Measurements from ENCODE around the gene FNTB. TPM values are rescaled to one million over a fixed set of nuclear protein-coding genes. Genes with fewer than 3 reads are reported as not detected.

FNTB gene
- total RNA-seq, 1 donor from 2014 or later: 5.3 TPM

DNA sequence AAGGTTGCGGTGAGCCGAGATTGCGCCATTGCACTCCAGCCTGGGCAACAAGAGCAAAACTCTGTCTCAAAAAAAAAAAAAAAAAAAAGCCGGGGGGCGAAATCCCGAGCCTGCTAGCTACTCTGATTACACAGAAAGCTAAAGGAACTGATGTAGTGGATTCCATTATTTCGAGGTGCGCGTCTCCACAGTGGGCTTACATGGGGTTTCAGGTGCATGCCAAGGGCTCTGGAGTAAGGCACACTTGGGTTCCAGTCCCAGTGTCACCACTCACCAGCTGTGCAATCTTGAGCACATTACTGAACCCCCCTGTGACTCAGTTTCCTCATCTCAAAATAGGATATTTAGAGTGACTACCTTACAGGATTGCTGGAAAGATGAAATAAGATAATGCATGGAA, 12.9 kb upstream of the FNTB start:
- no peak for DNase-seq (ENCODE audit: low spot score in 2 of 2)
- FAIRE-seq: no peak

DNA sequence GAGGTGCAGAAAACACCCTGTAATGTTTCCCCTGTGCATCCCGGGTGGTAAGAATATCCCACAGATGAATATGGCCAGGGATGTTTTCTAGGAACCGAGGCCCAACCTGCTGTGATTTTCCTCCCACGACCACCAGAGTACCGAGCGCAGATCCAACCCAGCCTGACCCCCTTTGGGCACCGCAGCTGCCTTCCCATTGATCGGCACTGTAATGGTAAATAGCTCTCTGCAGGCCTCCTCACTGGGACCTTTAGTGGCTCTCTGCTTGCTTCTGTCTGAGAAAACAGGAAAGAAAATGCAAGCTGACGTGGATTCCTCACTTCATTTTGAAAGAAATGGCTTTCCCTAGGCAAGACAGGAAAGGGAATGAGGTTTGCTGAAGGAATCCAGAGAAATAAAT, 12.1 kb upstream of the FNTB start:
- no peak for DNase-seq (ENCODE audit: low spot score in 2 of 2)
- no peak for FAIRE-seq

DNA sequence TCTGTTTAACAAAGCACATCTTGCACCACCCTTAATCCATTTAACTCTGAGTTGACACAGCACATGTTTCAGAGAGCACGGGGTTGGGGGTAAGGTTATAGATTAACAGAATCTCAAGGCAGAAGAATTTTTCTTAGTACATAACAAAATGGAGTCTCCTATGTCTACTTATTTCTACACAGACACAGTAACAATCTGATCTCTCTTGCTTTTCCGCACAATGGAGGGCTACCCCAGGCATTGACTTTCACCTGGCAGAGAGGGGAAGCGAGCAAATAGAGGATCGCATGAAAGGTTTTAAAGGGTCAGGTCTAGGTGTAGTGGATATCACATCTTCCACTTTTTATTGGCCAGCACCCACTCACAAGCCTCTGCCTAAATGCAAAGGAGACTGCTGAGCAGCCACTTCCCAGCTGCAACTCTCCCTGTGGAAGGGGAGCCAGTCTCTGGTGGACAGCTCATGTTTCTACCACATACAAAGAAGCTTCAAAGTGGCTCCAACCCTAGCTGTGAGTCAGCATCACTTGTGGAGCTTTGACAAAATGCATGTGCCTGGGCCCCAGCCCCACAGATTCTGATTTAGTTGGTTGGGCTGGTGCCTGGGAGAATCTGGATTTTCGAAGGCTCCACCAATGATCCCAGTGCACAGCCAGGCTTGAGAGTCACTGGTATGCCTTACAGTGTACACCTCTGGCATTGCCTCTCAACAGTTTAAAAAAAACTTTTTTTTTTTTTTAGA, 7.2 kb upstream of the FNTB start:
- DNase-seq (ENCODE audit: low spot score in 2 of 2) (no peak), FAIRE-seq (no peak)

DNA sequence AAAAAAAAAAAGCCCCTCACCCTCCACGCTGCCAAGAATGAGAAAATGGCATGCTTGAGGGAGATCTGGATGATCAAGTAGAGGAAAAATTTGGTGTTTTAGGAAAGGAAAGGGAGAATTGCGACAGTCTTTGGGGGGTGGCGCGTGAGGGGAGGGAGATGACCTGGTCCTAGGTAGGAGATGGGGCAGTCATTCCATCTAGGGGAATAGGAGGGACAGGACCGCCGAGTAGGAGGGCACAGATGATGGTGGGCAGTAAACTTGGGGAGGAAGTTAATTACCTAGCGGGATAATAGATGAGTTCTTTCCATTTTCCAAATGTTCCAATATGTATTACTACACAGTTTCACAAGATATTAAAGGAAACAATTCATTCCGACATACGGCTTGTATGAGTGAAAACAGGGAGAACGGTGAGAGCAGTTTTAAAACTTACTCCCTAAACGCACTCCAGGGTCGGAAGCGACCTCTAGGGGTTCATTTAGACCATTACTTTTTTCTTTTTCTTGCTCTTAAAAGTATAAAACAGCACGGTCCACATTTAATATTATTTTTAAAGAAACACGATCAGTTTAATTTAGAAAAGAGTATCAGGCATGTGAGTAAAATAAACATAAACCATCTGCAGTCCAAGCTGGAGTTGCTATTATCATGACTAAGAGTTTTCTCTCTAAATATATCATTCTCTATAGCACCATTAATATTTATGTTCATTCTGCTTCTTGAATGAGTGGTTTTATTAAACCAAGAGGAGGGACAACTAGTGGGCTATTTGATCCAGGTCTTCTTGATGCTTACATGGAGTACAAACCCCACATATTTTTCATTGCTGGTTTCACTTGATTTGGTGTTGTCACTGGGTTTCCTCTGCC, 3.0 kb upstream of the FNTB start:
- FAIRE-seq (no peak), DNase-seq (ENCODE audit: low spot score in 2 of 2) (no peak)

DNA sequence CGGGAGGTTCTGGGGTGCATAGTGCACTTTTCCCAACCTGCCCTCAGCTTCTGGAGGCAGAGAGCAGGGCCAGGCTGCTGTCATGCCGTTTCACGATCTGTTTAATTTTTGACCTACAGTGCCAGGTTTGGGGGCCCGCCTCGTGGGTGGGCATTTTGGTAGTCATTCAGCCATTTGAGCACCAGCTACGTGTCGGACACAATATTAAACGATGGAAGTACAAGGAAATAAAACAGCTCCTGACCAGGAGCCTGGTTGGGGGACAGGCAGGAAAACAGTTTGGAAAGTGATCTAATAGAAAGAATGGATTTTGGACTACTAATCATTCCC, 708 bp downstream of the FNTB start:
- FAIRE-seq (no peak), DNase-seq (ENCODE audit: low spot score in 2 of 2) (no peak)

DNA sequence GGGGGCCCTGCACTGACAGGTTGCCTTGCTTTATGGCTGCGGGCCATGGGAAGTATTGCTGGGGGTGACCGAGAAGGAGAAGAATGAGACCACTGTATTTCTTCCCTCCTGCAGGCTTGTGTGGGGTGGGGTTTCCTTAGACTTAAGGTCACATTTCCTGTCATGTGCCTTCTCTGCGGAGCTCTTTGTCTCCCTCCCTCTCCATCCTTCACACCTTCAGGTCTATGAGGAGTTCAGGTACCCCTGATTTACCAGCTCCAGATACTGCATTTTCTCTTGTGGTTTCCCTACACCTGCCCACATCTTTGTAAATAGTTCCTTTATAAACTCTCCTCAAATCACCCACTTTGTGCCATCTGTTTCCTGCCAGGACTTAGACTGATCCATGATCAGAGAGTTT, 3.6 kb downstream of the FNTB start:
- DNase-seq (ENCODE audit: low spot score in 2 of 2) (no peak), FAIRE-seq (no peak)

DNA sequence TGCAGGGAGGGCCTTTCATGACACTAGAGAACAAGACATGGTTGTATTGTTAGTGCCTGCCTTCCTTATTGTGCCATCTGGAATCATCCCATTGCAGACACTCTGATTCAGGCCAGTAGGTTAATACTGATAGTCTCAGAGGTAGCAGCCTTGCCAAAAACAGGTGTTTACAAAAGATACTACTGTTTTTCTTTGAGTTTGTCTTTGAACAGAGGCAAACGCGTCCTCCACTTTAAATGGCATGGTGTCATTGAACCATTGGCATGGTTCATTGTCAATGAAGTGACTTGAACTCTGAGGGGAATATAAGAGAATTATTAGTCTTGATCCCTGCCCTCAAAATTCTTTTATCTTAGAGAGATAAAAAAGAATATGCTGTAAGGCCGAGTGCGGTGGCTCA, 4.2 kb downstream of the FNTB start:
- FAIRE-seq: no peak
- no peak for DNase-seq (ENCODE audit: low spot score in 2 of 2)

DNA sequence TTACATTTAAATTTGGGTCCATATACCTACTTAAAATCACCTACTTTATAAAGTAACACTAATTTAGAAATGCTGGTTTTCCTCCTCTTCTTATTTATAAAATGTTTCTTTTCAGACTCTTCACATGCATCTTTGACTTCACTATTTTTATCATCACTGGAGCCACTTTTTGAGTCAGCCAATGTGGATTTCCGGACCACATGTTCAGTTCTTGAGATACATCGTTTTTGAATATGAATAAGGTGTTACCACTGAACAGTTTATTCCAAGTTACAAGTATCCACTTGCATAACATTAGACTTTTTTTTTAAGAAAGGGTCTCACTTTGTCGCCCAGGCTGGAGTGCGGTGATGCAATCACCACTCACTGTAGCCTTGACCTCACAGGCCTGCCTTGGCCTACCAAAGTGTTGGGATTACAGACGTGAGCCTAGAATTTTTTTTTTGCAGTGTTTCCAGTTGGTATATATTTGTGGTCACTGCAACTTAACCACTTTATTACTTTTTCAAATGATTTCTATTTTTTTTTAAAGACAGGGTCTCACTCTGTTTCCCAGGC, 5.7 kb downstream of the FNTB start:
- FAIRE-seq (no peak), DNase-seq (ENCODE audit: low spot score in 2 of 2) (no peak)

DNA sequence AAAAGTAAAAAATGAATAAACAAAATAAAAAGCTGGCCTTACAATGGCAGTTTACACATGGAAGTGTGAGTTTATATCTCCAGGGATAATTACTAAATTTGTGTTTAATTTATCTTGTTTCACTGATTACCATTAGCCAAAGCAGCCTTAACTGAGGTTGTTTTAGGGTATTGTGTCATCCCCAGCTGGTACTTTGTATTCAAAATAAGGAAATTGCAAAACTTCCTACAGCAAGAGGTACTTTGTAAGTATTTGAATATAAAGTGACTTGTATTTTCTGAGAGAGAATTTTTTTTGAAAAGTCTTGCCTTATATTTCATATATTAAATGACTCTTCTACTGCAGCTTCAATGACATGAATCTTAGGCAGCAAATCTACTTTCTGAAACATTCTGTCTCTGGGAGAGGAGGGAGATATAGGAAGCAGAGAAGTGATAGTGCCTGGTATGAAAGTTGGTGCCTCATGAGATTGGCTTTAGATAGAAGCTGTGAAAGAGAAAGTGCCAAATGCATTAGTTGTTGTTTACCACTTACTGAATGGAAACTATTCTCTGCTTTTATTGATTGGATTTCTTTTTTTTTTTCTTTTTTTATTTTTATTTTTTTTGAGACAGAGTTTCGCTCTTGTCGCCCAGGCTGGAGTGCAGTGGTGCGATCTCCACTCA, 6.7 kb downstream of the FNTB start:
- DNase-seq (ENCODE audit: low spot score in 2 of 2): no peak
- no peak for FAIRE-seq

DNA sequence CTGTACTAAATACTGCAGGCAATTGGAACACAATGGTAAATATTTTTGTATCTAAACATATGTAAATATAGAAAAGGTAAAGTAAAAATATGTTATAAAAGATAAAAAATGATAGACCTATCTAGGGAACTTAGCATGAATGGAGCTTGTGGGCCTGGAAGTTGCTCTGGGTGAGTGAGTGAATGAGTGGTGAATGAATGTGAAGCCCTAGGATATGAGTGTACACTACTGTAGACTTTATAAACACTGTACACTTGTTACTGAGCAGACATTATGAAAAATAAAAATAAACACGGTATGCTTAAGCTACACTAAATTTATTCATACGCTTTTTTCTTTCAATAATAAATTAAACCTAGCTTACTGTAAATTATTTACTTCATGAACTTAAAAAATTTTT, 7.8 kb downstream of the FNTB start:
- FAIRE-seq (no peak), DNase-seq (ENCODE audit: low spot score in 2 of 2) (no peak)

DNA sequence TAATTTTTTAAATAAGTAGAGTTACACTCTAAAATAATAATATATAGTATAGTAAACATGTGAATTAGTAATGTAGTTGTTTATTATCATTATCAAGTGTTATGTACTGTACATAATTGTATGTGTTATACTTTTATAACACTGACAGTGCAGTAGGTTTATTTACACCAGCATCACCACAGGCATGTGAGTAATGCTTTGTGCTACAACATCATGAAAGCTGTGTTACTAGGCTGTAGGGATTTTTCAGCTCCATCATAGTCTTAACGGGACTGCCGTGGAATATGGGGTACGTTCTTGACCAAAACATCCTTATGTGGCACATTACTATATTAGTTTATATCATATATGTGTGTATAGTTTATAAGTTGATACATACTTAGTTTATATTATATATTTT, 8.6 kb downstream of the FNTB start:
- DNase-seq (ENCODE audit: low spot score in 2 of 2) (no peak), FAIRE-seq (no peak)

DNA sequence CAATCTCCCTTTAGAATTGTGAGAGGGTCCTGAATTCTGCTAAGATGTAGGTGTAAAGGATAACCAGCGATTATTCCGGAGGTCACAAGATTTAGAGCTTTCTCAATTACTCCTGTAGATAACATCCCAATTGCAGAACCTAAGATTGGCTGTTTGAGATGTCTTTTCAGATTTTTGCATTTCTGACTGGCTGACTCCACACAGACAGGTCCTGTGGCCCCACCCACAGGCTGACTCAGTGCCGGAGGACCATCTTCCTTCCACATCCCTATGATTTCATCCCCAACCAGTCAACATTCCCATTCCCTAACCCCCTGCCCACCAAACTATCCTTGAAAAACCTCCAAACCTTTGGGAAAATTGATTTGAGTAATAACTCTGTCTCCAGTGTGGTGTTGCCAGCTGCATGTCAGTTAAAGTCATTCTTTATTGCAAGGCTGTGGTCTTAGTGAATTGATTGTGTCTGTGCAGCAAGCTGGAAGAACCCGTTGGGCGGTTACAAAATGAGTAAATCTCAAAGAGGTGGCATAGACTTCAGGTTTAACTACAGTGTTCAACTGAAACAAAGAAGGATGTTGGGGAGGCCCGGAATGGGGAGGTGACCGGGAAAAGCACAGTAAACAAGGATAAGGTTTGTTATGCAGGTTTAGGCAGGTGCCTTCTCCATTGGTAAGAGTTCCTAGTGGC, 10.6 kb downstream of the FNTB start:
- FAIRE-seq: no peak
- no peak for DNase-seq (ENCODE audit: low spot score in 2 of 2)

DNA sequence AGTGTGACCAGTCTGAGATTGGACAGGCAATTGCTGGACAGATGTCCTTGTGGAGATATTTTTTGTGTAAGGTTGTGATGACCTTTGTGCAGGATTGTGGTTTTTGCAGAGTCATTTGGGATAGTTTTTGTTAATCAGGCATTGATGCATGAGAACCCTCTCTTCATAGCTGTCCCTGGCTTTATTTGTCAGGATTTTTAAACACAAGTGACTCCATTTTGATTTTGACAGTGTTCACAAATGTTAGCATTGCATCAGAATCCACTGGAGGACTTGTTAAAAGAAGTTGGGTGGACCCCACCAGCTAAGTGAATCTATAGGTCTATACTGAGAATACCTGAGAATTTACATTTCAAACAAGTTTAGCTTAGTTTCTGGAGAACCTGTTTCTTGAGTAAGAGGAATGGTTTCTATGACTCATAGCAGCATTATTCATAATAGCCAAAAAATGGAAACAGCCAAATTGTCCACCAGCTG, 11.8 kb downstream of the FNTB start:
- FAIRE-seq: no peak
- DNase-seq (ENCODE audit: low spot score in 2 of 2): no peak

DNA sequence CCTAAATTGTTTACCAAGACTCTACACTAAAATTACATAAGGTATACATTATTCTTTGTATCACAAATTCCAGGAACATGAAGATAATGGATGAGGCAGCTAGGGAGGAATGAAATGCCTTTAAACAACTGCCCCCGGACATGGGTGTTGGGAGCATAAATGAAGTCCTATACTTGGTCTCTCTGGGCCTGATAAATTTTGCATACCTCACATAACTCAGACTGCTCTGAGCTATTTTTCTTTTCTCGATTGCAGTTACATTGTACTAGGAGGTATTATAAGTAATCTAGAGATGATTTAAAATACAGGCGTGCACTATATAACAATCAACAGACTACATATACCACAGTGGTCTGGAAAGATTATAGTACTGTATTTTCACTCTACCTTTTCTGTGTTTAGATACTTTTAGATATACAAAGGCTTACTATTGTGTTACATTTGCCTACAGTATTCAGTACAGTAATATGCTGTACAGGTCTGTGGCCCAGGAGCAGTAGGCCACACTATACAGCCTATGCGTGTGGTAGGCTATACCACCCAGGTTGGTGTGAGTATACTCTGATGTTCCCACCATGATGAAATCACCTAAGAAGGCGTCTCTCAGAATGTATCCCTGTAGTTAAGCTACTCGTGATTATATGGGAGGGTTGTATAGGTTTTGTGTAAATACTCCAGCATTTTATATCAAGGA, 14.3 kb downstream of the FNTB start:
- DNase-seq (ENCODE audit: low spot score in 2 of 2): no peak
- FAIRE-seq: no peak

DNA sequence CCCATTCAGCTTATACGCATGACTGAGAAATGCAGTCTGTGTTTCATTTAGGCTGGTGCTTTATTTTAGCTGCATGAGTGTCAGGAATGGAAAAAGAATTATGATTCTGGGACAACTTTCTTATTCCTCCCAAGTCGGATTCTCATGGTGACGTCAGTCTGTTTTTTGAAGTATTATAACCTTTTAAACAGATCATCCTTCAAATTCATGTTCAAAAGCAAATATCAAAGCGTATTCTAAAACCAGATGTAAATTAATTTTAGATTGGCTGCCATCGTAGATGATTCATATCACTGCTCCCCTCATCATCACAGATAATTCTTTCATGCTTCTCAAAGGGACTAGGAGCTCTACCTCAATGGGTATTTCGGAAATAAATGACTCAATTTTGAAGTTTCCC, 15.0 kb downstream of the FNTB start:
- FAIRE-seq (no peak), DNase-seq (ENCODE audit: low spot score in 2 of 2) (no peak)

DNA sequence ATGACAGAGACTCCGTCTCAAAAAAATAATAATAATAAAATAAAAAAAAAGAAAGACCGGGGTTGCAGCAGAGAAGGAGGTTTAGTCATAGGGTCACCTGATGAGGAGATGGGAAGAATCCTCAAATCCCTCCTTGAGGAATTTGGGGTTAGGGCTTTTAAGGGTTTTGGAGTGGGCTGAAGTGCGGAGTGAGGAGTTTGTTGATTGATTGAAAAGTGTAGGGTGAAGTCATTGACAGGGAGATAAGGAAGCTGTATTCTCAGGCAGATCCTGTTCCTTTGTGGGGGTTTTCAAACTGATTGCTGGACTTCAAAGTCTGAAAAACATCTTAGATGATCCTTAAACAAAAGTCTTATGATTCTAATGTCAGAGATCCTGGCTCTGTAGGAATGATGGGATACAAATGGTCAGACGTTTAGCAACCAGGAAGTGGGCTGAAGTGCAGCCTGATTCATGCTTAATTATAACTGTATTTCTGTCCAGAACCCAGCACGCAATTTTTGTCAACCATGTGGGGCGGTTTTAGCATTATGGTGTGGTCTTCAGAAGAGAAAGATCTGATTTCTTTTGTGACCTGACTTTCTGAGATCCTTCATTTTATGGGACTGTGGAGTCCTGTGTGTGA, 16.0 kb downstream of the FNTB start:
- DNase-seq (ENCODE audit: low spot score in 2 of 2) (no peak), FAIRE-seq (no peak)

DNA sequence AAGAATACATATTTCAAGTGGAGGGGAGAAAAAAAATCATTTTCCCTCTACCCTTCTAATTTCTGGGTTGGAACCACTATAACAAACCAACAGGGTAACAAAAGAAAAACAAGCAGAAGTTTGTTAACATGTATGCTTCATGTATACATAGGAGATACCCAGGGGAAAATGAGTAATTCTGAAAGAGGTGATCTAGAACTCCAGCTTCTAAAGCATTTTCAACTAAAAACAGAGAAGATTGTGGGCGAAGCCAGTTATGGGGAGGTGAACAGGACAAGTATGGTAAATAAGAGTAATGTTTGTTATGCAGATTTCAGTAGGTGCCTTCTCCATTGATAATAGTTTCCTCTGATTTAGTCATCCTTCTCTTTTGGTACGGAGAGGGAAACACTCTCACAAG, 16.7 kb downstream of the FNTB start:
- FAIRE-seq (no peak), DNase-seq (ENCODE audit: low spot score in 2 of 2) (no peak)

DNA sequence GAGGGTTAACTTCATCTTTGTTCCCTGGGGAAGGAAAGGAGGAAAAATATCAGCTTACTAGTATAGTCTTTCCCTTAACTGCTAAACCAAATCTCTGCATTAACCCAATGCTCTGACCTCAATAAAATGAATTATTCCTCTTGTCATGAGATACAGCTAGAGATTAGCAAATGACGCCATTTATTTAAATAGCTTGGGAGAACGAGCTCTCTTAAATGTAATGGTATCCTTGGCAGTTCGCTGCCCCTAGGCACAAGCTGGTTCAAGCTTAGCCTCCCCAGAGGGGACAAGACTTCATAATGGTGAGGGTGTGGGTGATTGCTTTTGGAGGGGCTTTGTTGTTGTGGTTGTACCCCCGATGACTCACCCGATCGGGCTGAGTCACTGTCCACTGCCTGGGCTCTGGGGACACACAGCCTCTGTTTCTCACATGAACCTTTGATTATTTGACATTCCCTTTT, 19.6 kb downstream of the FNTB start:
- DNase-seq (ENCODE audit: low spot score in 2 of 2): no peak
- no peak for FAIRE-seq

DNA sequence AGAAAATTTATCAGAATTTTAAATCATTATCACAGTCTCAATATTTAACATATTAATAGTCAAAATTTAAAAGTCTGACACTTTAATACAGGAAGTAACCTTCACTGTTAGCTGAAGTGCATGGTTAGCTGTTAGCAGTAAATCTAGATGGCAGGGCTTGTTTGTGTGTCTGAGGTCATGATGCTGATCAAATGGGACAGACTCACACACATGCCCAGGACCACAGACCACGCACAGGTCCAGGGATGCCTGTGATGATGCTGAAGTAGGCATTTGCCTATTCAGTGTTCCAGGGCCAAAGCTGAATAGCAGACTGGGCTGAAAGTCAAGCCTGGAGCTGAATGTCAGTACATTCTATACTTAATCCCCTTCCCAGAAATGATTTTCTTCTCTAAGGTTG, 20.5 kb downstream of the FNTB start:
- DNase-seq (ENCODE audit: low spot score in 2 of 2) (no peak), FAIRE-seq (no peak)

Measured in frontal cortex (tissue), 4 donors.